ENCODE measurements around the gene TRERF1.
"Not testable (repeated sequence)": the region's sequence is repeated elsewhere in the genome, so short reads cannot be mapped to it uniquely, and the experiment has no call there.

- TF ChIP-seq POLR2A (IDR thresholded peaks at IDR 0.05; ENCODE audit: low read length); GATA1 (IDR thresholded peaks at IDR 0.05; ENCODE audit: low read depth, low read length): not testable (repeated sequence)
These were observed 249.4 kb downstream of the TRERF1 start for GRCh38 chr6:42202131-42202915.
